Smooth muscle cell (in vitro differentiated cells): ENCODE measurements around the gene GIPC1. TPM values are rescaled to one million over a fixed set of nuclear protein-coding genes. Genes with fewer than 3 reads are reported as not detected.
"Not testable (repeated sequence)": the region's sequence is repeated elsewhere in the genome, so short reads cannot be mapped to it uniquely, and the experiment has no call there.

Experiments used
- DNase-seq: peaks from one replicate; lab custom pipeline; 2025; ENCODE audit not compliant: unreplicated experiment; lab: John Stamatoyannopoulos, UW
- H2AFZ ChIP-seq: fragments of 200-600 bp; sonication (generic); 2 replicates; pipeline ENCODE4 v1.6.0; 2016; ENCODE audit warnings: antibody characterized with exemption, low read depth, mild to moderate bottlenecking
- H3F3A ChIP-seq: fragments of 200-600 bp; sonication (generic); 2 replicates; pipeline ENCODE4 v1.6.0; 2017; ENCODE audit warnings: antibody characterized with exemption, low read depth
- H3K27ac ChIP-seq: fragments of 200-600 bp; sonication (generic); 2 replicates; pipeline ENCODE4 v1.5.1; 2016; ENCODE audit warnings: low read depth, mild to moderate bottlenecking
- H3K27me3 ChIP-seq: fragments of 200-600 bp; sonication (generic); 2 replicates; pipeline ENCODE4 v1.6.1; 2016; ENCODE audit warnings: low read depth, mild to moderate bottlenecking
- H3K36me3 ChIP-seq: fragments of 200-600 bp; sonication (generic); 2 replicates; pipeline ENCODE4 v1.5.1; 2016; ENCODE audit warnings: low read depth
- H3K4me1 ChIP-seq: fragments of 200-600 bp; sonication (generic); 2 replicates; pipeline ENCODE4 v1.5.1; 2016; ENCODE audit warnings: low read depth
- H3K4me2 ChIP-seq: fragments of 200-600 bp; sonication (generic); 2 replicates; pipeline ENCODE4 v1.6.0; 2016; ENCODE audit warnings: mild to moderate bottlenecking
- H3K4me3 ChIP-seq: fragments of 200-600 bp; sonication (generic); 2 replicates; pipeline ENCODE4 v1.5.1; 2016; ENCODE audit warnings: mild to moderate bottlenecking
- H3K79me2 ChIP-seq: fragments of 200-600 bp; sonication (generic); 2 replicates; pipeline ENCODE4 v1.6.0; 2016; ENCODE audit warnings: low read depth, mild to moderate bottlenecking
- H3K9ac ChIP-seq: fragments of 200-600 bp; sonication (generic); 2 replicates; pipeline ENCODE4 v1.6.0; 2016; ENCODE audit warnings: low read depth
- H3K9me3 ChIP-seq: fragments of 200-600 bp; sonication (generic); replicated peaks from 2 replicates; pipeline ENCODE4 v1.5.1; 2016; ENCODE audit warnings: low read depth
- H4K20me1 ChIP-seq: fragments of 200-600 bp; sonication (generic); 2 replicates; pipeline ENCODE4 v1.6.0; 2016; ENCODE audit warnings: low read depth
- WGBS: methylation state at CpG from one replicate; pipeline ENCODE4 v1.1.7; 2016; ENCODE audit warnings: low lambda C conversion rate; 5-methylcytosine and 5-hydroxymethylcytosine counted together
- polyA plus RNA-seq: library from polyadenylated mRNA; unstranded; fragments of >200 nt; fragmentation: Nextera tagmentation; extraction: Ambion mirVana; gene quantifications from 2 replicates; pipeline ENCODE4 v1.2.1, GENCODE V29; 2016
- total RNA-seq: library from RNA; depleted of rRNA; stranded (reverse); fragments of >200 nt; gene quantifications from 2 replicates; pipeline ENCODE4 v1.2.3, GENCODE V29; 2014
- TF ChIP-seq, protein P1 (sequence below): fragments of 200-600 bp; sonication (generic); IDR thresholded peaks from 2 replicates; pipeline ENCODE4 v1.5.1; 2017; ENCODE audit warnings: borderline replicate concordance, mild to moderate bottlenecking, antibody characterized with exemption; ENCODE audit not compliant: insufficient read depth, poor library complexity, severe bottlenecking

Gene GIPC1
- total and polyA plus RNA-seq, 2 experiments from 2014 or later, result 73.0 to 142 TPM

DNA sequence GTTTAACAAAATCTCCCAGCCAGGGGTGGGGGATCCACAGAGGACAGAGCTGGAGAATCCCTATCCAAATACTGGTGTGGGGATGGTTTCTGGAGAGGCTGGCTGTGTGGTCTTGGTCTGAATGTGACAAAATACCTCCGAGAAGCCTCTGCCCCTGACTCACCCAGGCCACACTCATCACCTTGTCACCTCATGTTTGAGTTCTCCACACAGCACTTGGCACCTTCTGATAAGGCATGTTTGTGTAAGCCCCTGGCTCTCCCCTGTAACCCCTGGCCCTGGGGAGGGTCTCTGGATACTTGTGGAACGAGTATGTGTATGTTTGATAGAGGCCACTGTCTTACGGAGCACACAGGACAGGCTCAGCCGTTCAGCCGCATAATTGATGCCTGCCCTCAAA is 48.1 kb upstream of the GIPC1 start:
- Histone ChIP-seq H3K4me1 (no peaks in the 10 kb centered on the region), H3K36me3 (no peaks in the 10 kb centered on the region), H3K27ac (no peak overlapping the region), H3K9me3 (no peaks in the 10 kb centered on the region), H3K4me3 (no peak overlapping the region), H2AFZ (no peak overlapping the region), H3K9ac (no peak overlapping the region), H3F3A (no peaks in the 10 kb centered on the region), H4K20me1 (peaks cover 69% of the 10 kb centered on the region), H3K4me2 (no peak overlapping the region), H3K79me2 (peaks cover 44% of the 10 kb centered on the region), H3K27me3 (no peaks in the 10 kb centered on the region)
- no peak for DNase-seq
- TF ChIP-seq, protein P1, sequence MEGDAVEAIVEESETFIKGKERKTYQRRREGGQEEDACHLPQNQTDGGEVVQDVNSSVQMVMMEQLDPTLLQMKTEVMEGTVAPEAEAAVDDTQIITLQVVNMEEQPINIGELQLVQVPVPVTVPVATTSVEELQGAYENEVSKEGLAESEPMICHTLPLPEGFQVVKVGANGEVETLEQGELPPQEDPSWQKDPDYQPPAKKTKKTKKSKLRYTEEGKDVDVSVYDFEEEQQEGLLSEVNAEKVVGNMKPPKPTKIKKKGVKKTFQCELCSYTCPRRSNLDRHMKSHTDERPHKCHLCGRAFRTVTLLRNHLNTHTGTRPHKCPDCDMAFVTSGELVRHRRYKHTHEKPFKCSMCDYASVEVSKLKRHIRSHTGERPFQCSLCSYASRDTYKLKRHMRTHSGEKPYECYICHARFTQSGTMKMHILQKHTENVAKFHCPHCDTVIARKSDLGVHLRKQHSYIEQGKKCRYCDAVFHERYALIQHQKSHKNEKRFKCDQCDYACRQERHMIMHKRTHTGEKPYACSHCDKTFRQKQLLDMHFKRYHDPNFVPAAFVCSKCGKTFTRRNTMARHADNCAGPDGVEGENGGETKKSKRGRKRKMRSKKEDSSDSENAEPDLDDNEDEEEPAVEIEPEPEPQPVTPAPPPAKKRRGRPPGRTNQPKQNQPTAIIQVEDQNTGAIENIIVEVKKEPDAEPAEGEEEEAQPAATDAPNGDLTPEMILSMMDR, result no peak
- WGBS, result 91% methylated on average over 5 of the region's 5 CpGs

GRCh38 chr19:14542711-14543328 is 46.9 kb upstream of the GIPC1 start:
- H3K4me3 ChIP-seq, result no peak overlapping the region
- peaks cover 44% of the 10 kb centered on the region for H3K79me2 ChIP-seq
- H3K9ac ChIP-seq, result no peak overlapping the region
- H3K4me2 ChIP-seq, result no peak overlapping the region
- H3K36me3 ChIP-seq, result no peaks in the 10 kb centered on the region
- H3K27ac ChIP-seq, result no peak overlapping the region
- H3K4me1 ChIP-seq, result no peaks in the 10 kb centered on the region
- no peaks in the 10 kb centered on the region for H3F3A ChIP-seq
- no peaks in the 10 kb centered on the region for H3K27me3 ChIP-seq
- H4K20me1 ChIP-seq, result peaks cover 75% of the 10 kb centered on the region
- TF ChIP-seq, protein P1, result no peak
- no peaks in the 10 kb centered on the region for H3K9me3 ChIP-seq
- no peak for DNase-seq
- 54% methylated on average over 7 of the region's 7 CpGs for WGBS
- H2AFZ ChIP-seq, result no peak overlapping the region

- not testable (repeated sequence) for H3K9ac ChIP-seq, H3F3A ChIP-seq, H3K4me2 ChIP-seq, H3K4me3 ChIP-seq, H3K9me3 ChIP-seq, DNase-seq, H3K27me3 ChIP-seq, H2AFZ ChIP-seq, H3K4me1 ChIP-seq, H3K27ac ChIP-seq, H3K36me3 ChIP-seq
- WGBS, result 77% methylated on average over 5 of the region's 5 CpGs
- Histone ChIP-seq H4K20me1 (peaks cover 76% of the 10 kb centered on the region), H3K79me2 (peaks cover 36% of the 10 kb centered on the region)
Measured at GRCh38 chr19:14541979-14542378, 46.1 kb upstream of the GIPC1 start.

GRCh38 chr19:14540741-14541525 is 45.0 kb upstream of the GIPC1 start:
- H4K20me1 ChIP-seq, result peaks cover 75% of the 10 kb centered on the region
- TF ChIP-seq, protein P1, result no peak
- no peak overlapping the region for H3K4me2 ChIP-seq
- H3K9ac ChIP-seq, result no peak overlapping the region
- no peak overlapping the region for H2AFZ ChIP-seq
- no peaks in the 10 kb centered on the region for H3K36me3 ChIP-seq
- H3K9me3 ChIP-seq, result no peaks in the 10 kb centered on the region
- 94% methylated on average over 19 of the region's 19 CpGs for WGBS
- H3K4me1 ChIP-seq, result no peaks in the 10 kb centered on the region
- DNase-seq, result no peak
- H3F3A ChIP-seq, result peaks cover 1% of the 10 kb centered on the region
- H3K27me3 ChIP-seq, result no peaks in the 10 kb centered on the region
- no peak overlapping the region for H3K27ac ChIP-seq
- no peak overlapping the region for H3K4me3 ChIP-seq
- peaks cover 29% of the 10 kb centered on the region for H3K79me2 ChIP-seq
